ENCODE data around the gene GPR37L1.
A peak's percentile ranks its signal among the peaks of the same experiment; 100 is the strongest.

Gene GPR37L1

DNA sequence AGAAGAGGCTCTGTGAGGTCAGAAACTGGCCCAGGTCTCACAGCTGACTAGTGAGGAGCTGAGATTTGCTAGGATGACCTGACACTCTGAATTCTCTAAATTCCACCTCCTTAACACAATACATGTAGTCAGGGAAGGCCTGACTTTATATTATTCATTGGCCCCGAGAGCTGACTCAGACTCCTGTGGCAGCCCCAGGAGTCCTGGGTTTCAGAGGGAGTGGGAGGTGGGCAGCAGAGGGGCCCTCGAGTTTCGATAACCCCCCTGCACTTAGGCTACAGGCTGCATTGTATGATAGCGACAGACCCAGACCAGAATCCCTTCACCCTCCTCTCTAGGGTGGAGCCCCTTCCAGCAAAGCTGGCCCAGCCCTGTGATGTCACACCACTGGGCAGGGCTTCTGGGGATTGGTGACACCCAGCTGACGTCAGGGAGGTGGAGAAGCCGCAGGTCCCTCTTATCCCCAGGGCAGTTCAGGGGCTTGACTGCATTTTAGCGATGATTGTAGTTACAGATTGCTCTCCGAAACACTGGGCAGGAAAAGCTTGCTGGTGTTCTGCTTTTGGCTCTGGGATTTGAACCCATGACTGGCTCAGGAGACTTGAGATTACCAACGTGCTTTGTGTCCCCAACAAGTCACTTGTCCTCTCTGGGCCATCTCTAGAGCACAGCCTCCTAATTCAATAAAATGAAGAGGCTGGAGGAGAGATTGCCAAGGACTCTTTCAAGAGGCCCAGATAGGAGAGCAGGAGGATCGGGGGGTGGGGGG is 17.0 kb upstream of the GPR37L1 start:
- Histone ChIP-seq H3K36me3 (replicated peaks; ENCODE audit: insufficient read depth, low read length) (no peaks in the 10 kb centered on the region), H3K27me3 (replicated peaks; ENCODE audit: insufficient read depth, low read length) (no peaks in the 10 kb centered on the region), H3K4me1 (ENCODE audit: low read length) (peaks cover 31% of the 10 kb centered on the region), H3K4me2 (ENCODE audit: low read depth, low read length) (no peak overlapping the region), H3K79me2 (ENCODE audit: low read length) (no peaks in the 10 kb centered on the region), H4K20me1 (ENCODE audit: insufficient read depth, low read length) (no peaks in the 10 kb centered on the region), H3K9ac (ENCODE audit: low read length) (no peak overlapping the region), H2AFZ (ENCODE audit: low read length) (no peak overlapping the region), H3K9me2 (replicated peaks; ENCODE audit: insufficient read depth, low read length) (no peaks in the 10 kb centered on the region), H3K9me3 (replicated peaks; ENCODE audit: insufficient read depth, low read length) (no peaks in the 10 kb centered on the region), H3K27ac (ENCODE audit: low read length) (no peak overlapping the region), H3K4me3 (ENCODE audit: low read length) (no peak overlapping the region), H3F3A (ENCODE audit: insufficient read depth, low read length) (no peaks in the 10 kb centered on the region)
- DNase-seq = no peak
- no peak for TF ChIP-seq EZH2phosphoT487 (IDR thresholded peaks at IDR 0.05; ENCODE audit: low read length)
- no peak for TF ChIP-seq EZH2 (optimal IDR thresholded peaks at IDR 0.05; ENCODE audit: low read depth, low read length)
- TF ChIP-seq, protein P1, sequence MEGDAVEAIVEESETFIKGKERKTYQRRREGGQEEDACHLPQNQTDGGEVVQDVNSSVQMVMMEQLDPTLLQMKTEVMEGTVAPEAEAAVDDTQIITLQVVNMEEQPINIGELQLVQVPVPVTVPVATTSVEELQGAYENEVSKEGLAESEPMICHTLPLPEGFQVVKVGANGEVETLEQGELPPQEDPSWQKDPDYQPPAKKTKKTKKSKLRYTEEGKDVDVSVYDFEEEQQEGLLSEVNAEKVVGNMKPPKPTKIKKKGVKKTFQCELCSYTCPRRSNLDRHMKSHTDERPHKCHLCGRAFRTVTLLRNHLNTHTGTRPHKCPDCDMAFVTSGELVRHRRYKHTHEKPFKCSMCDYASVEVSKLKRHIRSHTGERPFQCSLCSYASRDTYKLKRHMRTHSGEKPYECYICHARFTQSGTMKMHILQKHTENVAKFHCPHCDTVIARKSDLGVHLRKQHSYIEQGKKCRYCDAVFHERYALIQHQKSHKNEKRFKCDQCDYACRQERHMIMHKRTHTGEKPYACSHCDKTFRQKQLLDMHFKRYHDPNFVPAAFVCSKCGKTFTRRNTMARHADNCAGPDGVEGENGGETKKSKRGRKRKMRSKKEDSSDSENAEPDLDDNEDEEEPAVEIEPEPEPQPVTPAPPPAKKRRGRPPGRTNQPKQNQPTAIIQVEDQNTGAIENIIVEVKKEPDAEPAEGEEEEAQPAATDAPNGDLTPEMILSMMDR (IDR thresholded peaks at IDR 0.05; ENCODE audit: low read length) = no peak

DNA sequence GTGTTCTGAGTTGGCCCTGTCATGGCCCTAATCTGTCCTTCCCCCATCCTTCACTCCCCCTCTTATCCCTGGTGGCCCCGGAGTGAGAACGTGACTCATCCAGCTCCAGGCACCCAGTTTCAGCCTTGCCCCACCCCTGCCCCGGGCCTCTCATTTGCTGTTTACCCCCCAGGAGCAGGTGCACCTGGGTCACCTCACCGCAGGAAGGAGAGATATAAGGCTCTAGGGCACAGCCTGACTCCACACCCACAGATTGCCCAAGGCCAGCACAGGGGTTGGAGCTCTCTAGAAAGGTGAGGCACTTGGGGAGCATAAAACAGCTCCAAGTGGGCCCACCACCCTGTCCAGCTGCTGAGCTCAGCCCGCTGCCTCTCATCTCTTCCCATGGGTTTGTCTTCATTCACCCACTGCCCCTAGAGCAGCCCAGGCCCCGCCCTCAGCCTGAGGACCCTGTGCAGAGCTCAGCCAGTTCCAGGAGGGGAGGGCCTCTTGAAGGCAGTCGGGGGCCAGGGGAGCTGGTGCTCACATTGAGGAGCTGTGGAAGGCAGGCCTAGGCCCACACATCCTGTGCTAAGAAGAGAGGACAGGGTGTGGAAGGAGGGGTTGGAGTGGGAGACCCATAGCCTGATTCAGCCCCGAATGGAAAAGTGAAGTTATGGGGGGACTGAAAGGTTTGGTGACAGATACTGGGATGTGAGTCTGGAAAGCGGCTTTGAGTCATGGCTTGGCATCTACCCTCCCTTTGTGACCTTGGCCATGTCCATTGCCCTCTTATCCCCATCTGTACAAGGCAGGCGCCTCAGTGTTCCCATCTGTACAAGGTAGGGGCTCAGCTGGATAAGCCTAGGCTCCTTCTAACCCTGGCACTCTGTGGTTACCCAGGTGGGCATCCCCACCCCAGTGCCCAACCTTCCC is 16.1 kb upstream of the GPR37L1 start:
- Histone ChIP-seq H3K36me3 (replicated peaks; ENCODE audit: insufficient read depth, low read length) (no peaks in the 10 kb centered on the region), H3K4me1 (ENCODE audit: low read length) (peaks cover 31% of the 10 kb centered on the region), H3K79me2 (ENCODE audit: low read length) (no peaks in the 10 kb centered on the region), H2AFZ (ENCODE audit: low read length) (peak overlapping the region; percentile 14; the same call in 1 of the 2 replicates), H4K20me1 (ENCODE audit: insufficient read depth, low read length) (no peaks in the 10 kb centered on the region), H3K9ac (ENCODE audit: low read length) (no peak overlapping the region), H3F3A (ENCODE audit: insufficient read depth, low read length) (no peaks in the 10 kb centered on the region), H3K4me3 (ENCODE audit: low read length) (no peak overlapping the region), H3K4me2 (ENCODE audit: low read depth, low read length) (no peak overlapping the region), H3K9me2 (replicated peaks; ENCODE audit: insufficient read depth, low read length) (no peaks in the 10 kb centered on the region), H3K27me3 (replicated peaks; ENCODE audit: insufficient read depth, low read length) (no peaks in the 10 kb centered on the region), H3K27ac (ENCODE audit: low read length) (peak overlapping the region; percentile 14; the same call in 1 of the 2 replicates), H3K9me3 (replicated peaks; ENCODE audit: insufficient read depth, low read length) (no peaks in the 10 kb centered on the region)
- peak; percentile 70 for DNase-seq
- TF ChIP-seq EZH2phosphoT487 (IDR thresholded peaks at IDR 0.05; ENCODE audit: low read length) (no peak), EZH2 (optimal IDR thresholded peaks at IDR 0.05; ENCODE audit: low read depth, low read length) (no peak)
- TF ChIP-seq, protein P1 (IDR thresholded peaks at IDR 0.05; ENCODE audit: low read length) = no peak

DNA sequence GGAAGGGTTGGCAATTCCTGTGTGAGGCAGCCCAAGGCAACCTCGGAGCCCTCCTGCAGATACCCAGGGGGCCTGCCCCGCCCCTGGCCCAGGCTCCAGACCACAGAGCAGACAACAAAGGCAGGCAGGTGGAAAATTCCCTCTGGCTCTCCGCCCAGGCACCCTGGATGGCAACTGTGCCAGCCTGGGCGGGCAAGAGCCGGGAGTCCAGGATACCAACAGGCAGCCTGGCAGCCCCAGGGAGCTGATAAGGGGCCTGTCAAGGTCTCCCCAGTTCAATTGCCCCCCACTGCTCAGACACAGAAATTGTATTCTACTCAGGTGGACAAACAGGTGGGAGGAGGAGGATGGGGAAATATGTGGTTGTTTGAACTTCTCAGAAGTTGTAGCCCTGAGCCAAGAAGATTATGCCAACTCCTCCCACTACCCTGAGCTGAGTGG is 15.4 kb upstream of the GPR37L1 start:
- Histone ChIP-seq H3K9me2 (replicated peaks; ENCODE audit: insufficient read depth, low read length) (no peaks in the 10 kb centered on the region), H3K27me3 (replicated peaks; ENCODE audit: insufficient read depth, low read length) (no peaks in the 10 kb centered on the region), H3K9me3 (replicated peaks; ENCODE audit: insufficient read depth, low read length) (no peaks in the 10 kb centered on the region), H3F3A (ENCODE audit: insufficient read depth, low read length) (no peaks in the 10 kb centered on the region), H3K27ac (ENCODE audit: low read length) (no peak overlapping the region), H3K4me3 (ENCODE audit: low read length) (no peak overlapping the region), H4K20me1 (ENCODE audit: insufficient read depth, low read length) (no peaks in the 10 kb centered on the region), H3K4me2 (ENCODE audit: low read depth, low read length) (no peak overlapping the region), H3K79me2 (ENCODE audit: low read length) (no peaks in the 10 kb centered on the region), H2AFZ (ENCODE audit: low read length) (no peak overlapping the region), H3K4me1 (ENCODE audit: low read length) (peaks cover 31% of the 10 kb centered on the region), H3K36me3 (replicated peaks; ENCODE audit: insufficient read depth, low read length) (no peaks in the 10 kb centered on the region), H3K9ac (ENCODE audit: low read length) (no peak overlapping the region)
- no peak for DNase-seq
- TF ChIP-seq, protein P1 (IDR thresholded peaks at IDR 0.05; ENCODE audit: low read length) = no peak
- no peak for TF ChIP-seq EZH2phosphoT487 (IDR thresholded peaks at IDR 0.05; ENCODE audit: low read length)
- no peak for TF ChIP-seq EZH2 (optimal IDR thresholded peaks at IDR 0.05; ENCODE audit: low read depth, low read length)
